Stimulated activated CD4-positive, alpha-beta T cell treated with anti-CD3 and anti-CD28 coated beads, Interleukin-2, amount 100 ng/mL, for 48 hours (primary cell): ENCODE data around the gene MGMT.

Source experiments
- DNase-seq, 2 donors: peaks; one replicate each; pipeline ENCODE4 v3.0.0-alpha.2; 2020

Gene MGMT

GRCh38 chr10:129766611-129767550, 299.8 kb downstream of the MGMT start:
- DNase-seq, result no peak

DNA sequence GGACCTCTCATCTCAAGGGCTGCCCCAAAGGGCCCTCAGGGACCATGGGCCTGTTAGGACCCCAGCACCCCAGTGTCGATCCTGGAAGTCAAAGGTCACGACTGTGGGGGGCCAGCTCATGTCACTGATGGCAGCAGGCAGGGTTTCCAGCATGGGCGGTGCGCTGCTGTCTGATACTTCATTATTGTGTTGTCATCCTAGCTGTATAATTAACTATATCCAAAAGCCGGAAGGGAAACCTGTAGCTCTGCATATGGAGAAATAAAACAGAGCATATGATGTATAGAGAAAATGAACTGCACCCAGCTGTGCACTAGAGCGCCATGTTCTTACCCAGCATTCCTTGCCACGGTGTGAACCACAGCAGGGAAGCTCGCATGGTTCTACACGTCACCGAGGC, 300.7 kb downstream of the MGMT start:
- no peak for DNase-seq

- no peak for DNase-seq
These were observed 301.7 kb downstream of the MGMT start for GRCh38 chr10:129768437-129769355.

- no peak for DNase-seq
These were observed 302.5 kb downstream of the MGMT start for GRCh38 chr10:129769381-129770116.

- no peak for DNase-seq
These were observed 303.2 kb downstream of the MGMT start for GRCh38 chr10:129770286-129770685.

GRCh38 chr10:129771024-129771423, 304.0 kb downstream of the MGMT start:
- no peak for DNase-seq

DNA sequence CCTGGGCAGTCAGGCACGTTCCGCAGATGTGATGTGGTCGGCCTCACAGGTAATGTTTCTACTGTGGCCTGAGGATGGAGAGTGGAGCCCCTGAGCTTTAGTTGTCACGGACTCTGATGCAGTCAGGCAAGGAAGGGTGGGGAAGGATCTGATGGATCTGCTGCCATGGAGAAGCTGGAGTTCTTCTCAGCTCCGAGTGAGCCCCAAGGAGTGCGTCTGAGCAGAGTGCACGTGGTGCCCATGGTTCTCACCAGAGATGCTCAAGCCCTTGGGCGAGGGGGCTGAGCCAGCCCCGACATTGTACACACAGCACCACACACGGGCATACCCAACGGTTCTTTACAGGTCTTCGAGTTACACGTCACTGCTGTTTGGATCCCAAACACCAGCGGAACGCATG, 304.5 kb downstream of the MGMT start:
- no peak for DNase-seq

GRCh38 chr10:129771991-129772431, 305.0 kb downstream of the MGMT start:
- DNase-seq, result no peak

- no peak for DNase-seq
These were observed 305.7 kb downstream of the MGMT start for GRCh38 chr10:129772468-129773358.

- DNase-seq, result no peak
These were observed 306.4 kb downstream of the MGMT start for GRCh38 chr10:129773359-129773990.

- DNase-seq, result no peak
These were observed 307.2 kb downstream of the MGMT start for GRCh38 chr10:129774082-129774735.

- no peak for DNase-seq
These were observed 307.8 kb downstream of the MGMT start for GRCh38 chr10:129774736-129775401.

- DNase-seq, result no peak
These were observed 308.6 kb downstream of the MGMT start for GRCh38 chr10:129775681-129776080.

GRCh38 chr10:129777687-129778086, 310.6 kb downstream of the MGMT start:
- DNase-seq, result no peak

DNA sequence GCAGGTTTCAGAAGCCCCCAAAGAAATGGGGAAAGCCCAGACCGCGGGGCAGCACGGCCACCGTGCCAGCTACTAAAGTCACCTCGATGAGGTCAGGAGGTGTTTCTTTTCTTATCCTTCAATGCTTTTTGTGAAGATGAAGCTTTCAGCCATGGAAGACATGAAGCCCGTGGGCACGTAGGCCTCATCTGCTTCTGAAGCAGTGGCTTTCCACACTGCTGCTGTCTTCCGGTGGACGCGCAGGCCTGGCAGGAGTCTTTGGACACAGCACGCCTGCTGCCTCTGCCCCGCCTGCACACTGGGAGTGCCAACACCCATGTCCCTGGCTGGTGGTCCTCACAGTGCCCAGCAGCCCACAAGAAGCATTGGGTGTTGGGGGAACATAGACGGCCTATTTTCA, 311.5 kb downstream of the MGMT start:
- DNase-seq, result no peak

- no peak for DNase-seq
These were observed 312.4 kb downstream of the MGMT start for GRCh38 chr10:129779126-129780111.

DNA sequence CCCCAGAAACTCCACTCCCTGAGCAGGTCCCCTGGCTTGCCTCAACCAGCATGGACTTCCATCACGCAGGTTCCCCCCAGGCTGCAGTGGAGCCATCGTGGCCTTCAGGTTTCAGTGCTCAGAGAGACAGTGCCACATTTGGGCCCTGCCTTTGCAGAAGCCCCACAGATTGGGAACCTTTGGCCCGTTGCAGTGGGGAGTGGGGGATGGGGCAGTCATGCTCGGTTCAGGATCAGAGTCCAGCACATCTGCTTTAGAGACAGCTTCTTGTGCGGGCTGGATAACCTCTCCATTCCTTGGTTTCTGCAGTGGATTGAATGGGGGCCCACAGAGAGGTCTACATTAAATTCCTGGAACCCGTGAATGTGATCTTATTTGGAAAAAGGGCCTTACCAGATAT, 313.2 kb downstream of the MGMT start:
- no peak for DNase-seq

DNA sequence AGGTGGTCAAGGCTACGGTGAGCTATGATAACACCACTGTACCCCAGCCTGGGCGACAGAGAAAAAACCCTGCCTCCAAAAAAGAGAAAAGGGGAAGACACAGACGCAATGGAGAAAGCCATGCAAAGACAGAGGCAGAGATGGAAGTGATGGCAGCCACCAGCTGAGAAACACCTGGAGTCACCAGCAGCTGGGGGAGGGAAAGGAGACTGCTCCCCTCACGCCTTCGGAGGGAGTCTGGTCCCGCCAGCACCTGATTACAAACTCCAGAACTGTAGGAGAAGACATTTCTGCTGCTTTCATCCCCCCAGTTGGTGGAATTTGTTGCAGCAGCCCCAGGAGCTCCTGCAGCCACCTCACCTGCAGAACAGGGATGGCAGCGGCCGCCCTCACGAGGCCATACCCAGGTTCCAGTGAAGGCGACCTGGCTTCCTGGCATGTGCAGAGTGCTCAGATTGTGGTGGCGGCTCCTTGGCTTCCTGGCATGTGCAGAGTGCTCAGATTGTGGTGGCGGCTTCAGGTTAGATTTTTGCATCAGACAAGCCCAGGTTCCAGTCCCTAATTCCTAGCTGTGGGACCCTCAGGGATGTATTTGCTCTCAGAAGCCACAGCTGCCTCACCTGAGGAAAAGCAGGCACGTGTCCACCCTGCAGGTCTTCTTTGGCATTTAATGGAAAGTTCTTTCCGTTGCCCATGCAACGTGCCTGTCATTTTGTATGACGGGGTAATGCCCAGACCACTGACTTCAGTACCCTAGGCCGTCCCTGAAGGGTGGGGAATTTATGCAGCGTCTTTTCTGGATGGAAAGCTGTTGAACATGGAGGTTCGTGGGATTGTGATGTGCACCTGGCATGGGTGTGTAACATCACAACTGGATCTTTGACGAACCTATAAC, 314.1 kb downstream of the MGMT start:
- DNase-seq, result no peak
